Panc1 (cell line): Measurements from ENCODE around the gene MAGI2. TPM values are rescaled to one million over a fixed set of nuclear protein-coding genes. Genes with fewer than 3 reads are reported as not detected.

Source experiments
- ATAC-seq: fragments of 200-7000 bp; cut with Tn5 transposase; 2 replicates; pipeline ENCODE4 v1.9.1; 2020; ENCODE audit warnings: mild to moderate bottlenecking, moderate library complexity
- BruUV-seq: library from RNA; stranded (reverse); fragments of 400-500 nt; replicated peaks from 2 replicates; lab custom pipeline; 2021; lab: Mats Ljungman, UMichigan
- CTCF ChIA-PET: fragments of 300-600 bp; sonication (Branson Sonifier 250); formaldehyde crosslinking; loops from one replicate; lab custom pipeline; 2022; ENCODE audit warnings: antibody characterized with exemption; lab: Charles Lee
- POLR2A ChIA-PET: fragments of 300-600 bp; sonication (Branson Sonifier 250); formaldehyde crosslinking; loops from one replicate; lab custom pipeline; 2022; ENCODE audit warnings: antibody characterized with exemption; lab: Charles Lee
- DNase-seq: peaks from one replicate; pipeline ENCODE4 v3.0.0-alpha.2; 2010; ENCODE audit warnings: low read depth, low spot score
- H3K27ac ChIP-seq: 2 replicates; pipeline ENCODE4 v1.5.1; 2011; ENCODE audit warnings: mild to moderate bottlenecking, low read length, inconsistent platforms
- H3K27me3 ChIP-seq: fragments of 200-500 bp; sonication (Bioruptor generic); 2 replicates; pipeline ENCODE4 v1.6.0; 2014; ENCODE audit warnings: low read length, inconsistent platforms; ENCODE audit not compliant: control insufficient read depth, insufficient read depth
- H3K36me3 ChIP-seq: fragments of 200-500 bp; sonication (Bioruptor generic); 2 replicates; pipeline ENCODE4 v1.5.1; 2014; ENCODE audit warnings: inconsistent platforms, mild to moderate bottlenecking, low read length, moderate library complexity; ENCODE audit not compliant: control insufficient read depth, insufficient read depth
- H3K4me1 ChIP-seq: 2 replicates; pipeline ENCODE4 v1.5.1; 2011; ENCODE audit warnings: inconsistent platforms, mild to moderate bottlenecking, low read length, moderate library complexity; ENCODE audit not compliant: control insufficient read depth, insufficient read depth
- H3K4me3 ChIP-seq, 2 experiments: 2 replicates each; pipeline ENCODE4 v1.5.1; 2011 to 2012; ENCODE audit warnings: low read depth in 2 of 2, low read length in 2 of 2, mild to moderate bottlenecking in 2 of 2, inconsistent platforms in 1 of 2, moderate library complexity in 1 of 2
- H3K9me3 ChIP-seq: fragments of 200-500 bp; sonication (Bioruptor generic); 2 replicates; pipeline ENCODE4 v1.5.1; 2014; ENCODE audit warnings: low read depth, mild to moderate bottlenecking, inconsistent platforms, low read length, moderate library complexity; ENCODE audit not compliant: control insufficient read depth, insufficient read depth
- POLR2AphosphoS5 ChIP-seq: IDR thresholded peaks from 2 replicates; pipeline ENCODE4 v1.6.1; 2012; ENCODE audit warnings: mild to moderate bottlenecking, low read depth, low read length, moderate library complexity
- SIN3A ChIP-seq: IDR thresholded peaks from 2 replicates; pipeline ENCODE4 v1.6.1; 2012; ENCODE audit warnings: low read depth, mild to moderate bottlenecking, low read length, moderate library complexity, borderline replicate concordance; ENCODE audit not compliant: insufficient read depth
- TCF7L2 ChIP-seq: IDR thresholded peaks from 2 replicates; pipeline ENCODE4 v1.6.1; 2011; ENCODE audit warnings: mild to moderate bottlenecking, low read depth, low read length, inconsistent platforms
- in situ Hi-C: cut with HindIII; loops from 2 replicates; pipeline ENCODE4 v1.10.0; 2016; ENCODE audit warnings: low sequenced_read_pairs, low pct_unique_long_range_greater_than_20kb
- intact Hi-C: fragments of 100-400 bp; cut with micrococcal nuclease; formaldehyde crosslinking; loops from one replicate; pipeline ENCODE4 v1.10.0; 2022; ENCODE audit not compliant: unreplicated experiment
- total RNA-seq: library from RNA; stranded (reverse); gene quantifications from one replicate; pipeline ENCODE4 v1.2.1, GENCODE V29; 2021; ENCODE audit not compliant: unreplicated experiment
- TF ChIP-seq, protein P1 (sequence below): fragments of 450-650 bp; IDR thresholded peaks from 2 replicates; pipeline ENCODE4 v1.5.1; 2017; ENCODE audit warnings: mild to moderate bottlenecking
- TF ChIP-seq, protein P2 (sequence below), 2 experiments: IDR thresholded peaks; 2 replicates each; pipeline ENCODE4 v1.6.1; 2011 to 2012; ENCODE audit warnings: low read depth in 2 of 2, control low read depth in 1 of 2, low read length in 1 of 2, mild to moderate bottlenecking in 1 of 2, moderate library complexity in 1 of 2; ENCODE audit not compliant: insufficient read depth in 1 of 2

Gene MAGI2
- total RNA-seq, 1 experiment from 2014 or later = 5.4 TPM

DNA sequence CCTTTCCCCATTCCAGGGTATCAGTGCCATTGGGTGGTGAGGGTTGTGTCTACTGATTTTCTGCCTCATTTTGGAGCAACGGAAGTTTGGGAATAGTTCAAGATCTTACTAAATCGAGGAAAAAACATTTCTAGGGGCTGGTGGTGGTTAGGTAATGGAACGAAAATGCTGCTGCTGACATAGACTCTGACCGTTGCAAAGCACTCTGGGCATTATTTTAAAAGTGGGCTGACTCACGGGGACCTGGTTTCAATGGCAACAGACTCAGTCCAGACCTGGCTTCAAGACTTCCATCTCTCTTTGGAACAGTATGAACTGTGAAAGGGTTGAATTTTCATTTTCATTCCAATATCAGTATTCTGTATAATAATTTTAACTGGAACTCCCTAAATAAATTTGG is 1370.9 kb downstream of the MAGI2 start:
- ChIA-PET CTCF (no interaction called here), POLR2A (no interaction called here)

DNA sequence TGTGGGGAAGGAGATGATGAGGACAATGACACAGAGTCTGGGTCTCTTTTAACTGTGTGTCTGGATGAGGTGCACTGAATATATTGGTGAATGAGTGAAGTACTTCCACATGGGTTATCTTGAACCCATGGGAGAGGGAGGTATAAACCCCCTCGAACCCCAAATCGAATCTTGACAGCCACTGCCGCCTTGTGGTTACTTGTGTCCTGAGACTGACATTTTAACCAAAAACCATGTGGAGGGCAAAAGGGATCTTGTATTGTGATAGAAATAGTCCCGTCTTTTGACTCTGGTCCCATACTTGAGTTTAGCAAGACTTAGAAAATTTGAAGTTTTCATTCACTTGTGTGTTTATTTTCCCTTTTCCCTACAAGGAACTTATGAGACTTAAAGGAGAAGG is 1371.6 kb downstream of the MAGI2 start:
- no peaks in the 10 kb centered on the region for H3K9me3 ChIP-seq
- POLR2A ChIA-PET = no interaction called here
- no peaks in the 10 kb centered on the region for H3K4me1 ChIP-seq
- no TSS peak for BruUV-seq
- no peak for ATAC-seq
- no peak overlapping the region for H3K4me3 ChIP-seq
- no peaks in the 10 kb centered on the region for H3K36me3 ChIP-seq
- CTCF ChIA-PET = no interaction called here
- no peak for TF ChIP-seq SIN3A
- TF ChIP-seq, protein P1, sequence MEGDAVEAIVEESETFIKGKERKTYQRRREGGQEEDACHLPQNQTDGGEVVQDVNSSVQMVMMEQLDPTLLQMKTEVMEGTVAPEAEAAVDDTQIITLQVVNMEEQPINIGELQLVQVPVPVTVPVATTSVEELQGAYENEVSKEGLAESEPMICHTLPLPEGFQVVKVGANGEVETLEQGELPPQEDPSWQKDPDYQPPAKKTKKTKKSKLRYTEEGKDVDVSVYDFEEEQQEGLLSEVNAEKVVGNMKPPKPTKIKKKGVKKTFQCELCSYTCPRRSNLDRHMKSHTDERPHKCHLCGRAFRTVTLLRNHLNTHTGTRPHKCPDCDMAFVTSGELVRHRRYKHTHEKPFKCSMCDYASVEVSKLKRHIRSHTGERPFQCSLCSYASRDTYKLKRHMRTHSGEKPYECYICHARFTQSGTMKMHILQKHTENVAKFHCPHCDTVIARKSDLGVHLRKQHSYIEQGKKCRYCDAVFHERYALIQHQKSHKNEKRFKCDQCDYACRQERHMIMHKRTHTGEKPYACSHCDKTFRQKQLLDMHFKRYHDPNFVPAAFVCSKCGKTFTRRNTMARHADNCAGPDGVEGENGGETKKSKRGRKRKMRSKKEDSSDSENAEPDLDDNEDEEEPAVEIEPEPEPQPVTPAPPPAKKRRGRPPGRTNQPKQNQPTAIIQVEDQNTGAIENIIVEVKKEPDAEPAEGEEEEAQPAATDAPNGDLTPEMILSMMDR = peak; percentile 27; the same call in 1 of the 2 replicates
- intact Hi-C loops (no loop called here), in situ Hi-C loops (no loop called here)
- no peak overlapping the region for H3K27ac ChIP-seq
- no peak for DNase-seq
- peaks cover 10% of the 10 kb centered on the region for H3K27me3 ChIP-seq

More for the DNA sequence above, 1370.9 kb downstream of the MAGI2 start:
- H3K27me3 ChIP-seq = peaks cover 10% of the 10 kb centered on the region
- intact Hi-C loops = no loop called here
- no peaks in the 10 kb centered on the region for H3K36me3 ChIP-seq
- BruUV-seq = no TSS peak
- DNase-seq = no peak
- TF ChIP-seq, protein P1 = no peak
- TF ChIP-seq TCF7L2 (no peak), POLR2AphosphoS5 (no peak), SIN3A (no peak)
- TF ChIP-seq, protein P2, sequence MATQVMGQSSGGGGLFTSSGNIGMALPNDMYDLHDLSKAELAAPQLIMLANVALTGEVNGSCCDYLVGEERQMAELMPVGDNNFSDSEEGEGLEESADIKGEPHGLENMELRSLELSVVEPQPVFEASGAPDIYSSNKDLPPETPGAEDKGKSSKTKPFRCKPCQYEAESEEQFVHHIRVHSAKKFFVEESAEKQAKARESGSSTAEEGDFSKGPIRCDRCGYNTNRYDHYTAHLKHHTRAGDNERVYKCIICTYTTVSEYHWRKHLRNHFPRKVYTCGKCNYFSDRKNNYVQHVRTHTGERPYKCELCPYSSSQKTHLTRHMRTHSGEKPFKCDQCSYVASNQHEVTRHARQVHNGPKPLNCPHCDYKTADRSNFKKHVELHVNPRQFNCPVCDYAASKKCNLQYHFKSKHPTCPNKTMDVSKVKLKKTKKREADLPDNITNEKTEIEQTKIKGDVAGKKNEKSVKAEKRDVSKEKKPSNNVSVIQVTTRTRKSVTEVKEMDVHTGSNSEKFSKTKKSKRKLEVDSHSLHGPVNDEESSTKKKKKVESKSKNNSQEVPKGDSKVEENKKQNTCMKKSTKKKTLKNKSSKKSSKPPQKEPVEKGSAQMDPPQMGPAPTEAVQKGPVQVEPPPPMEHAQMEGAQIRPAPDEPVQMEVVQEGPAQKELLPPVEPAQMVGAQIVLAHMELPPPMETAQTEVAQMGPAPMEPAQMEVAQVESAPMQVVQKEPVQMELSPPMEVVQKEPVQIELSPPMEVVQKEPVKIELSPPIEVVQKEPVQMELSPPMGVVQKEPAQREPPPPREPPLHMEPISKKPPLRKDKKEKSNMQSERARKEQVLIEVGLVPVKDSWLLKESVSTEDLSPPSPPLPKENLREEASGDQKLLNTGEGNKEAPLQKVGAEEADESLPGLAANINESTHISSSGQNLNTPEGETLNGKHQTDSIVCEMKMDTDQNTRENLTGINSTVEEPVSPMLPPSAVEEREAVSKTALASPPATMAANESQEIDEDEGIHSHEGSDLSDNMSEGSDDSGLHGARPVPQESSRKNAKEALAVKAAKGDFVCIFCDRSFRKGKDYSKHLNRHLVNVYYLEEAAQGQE (IDR thresholded peaks at IDR 0.05; ENCODE audit: insufficient read depth in 1 of 2, low read depth in 2 of 2, low read length in 1 of 2) = no peak
- H3K9me3 ChIP-seq = no peaks in the 10 kb centered on the region
- ATAC-seq = no peak
- no peak overlapping the region for H3K4me3 ChIP-seq
- no peak overlapping the region for H3K27ac ChIP-seq
- no peaks in the 10 kb centered on the region for H3K4me1 ChIP-seq
- in situ Hi-C loops = no loop called here
